ENCODE results near the gene C12orf43.

C12orf43 gene

GRCh38 chr12:120964298-120964697 lies 52.0 kb downstream of the C12orf43 start:
- no peaks in the 10 kb centered on the region for H3K36me3 ChIP-seq (ENCODE audit: control insufficient read depth, insufficient read depth, low read length)
- no peak overlapping the region for H3K4me3 ChIP-seq (ENCODE audit: insufficient read depth, low read depth, low read length, poor library complexity, severe bottlenecking)
- H3K4me1 ChIP-seq (ENCODE audit: control insufficient read depth, insufficient read depth, low read length, poor library complexity, severe bottlenecking): no peaks in the 10 kb centered on the region
- no peak for DNase-seq
- no peaks in the 10 kb centered on the region for H3K9me3 ChIP-seq (ENCODE audit: control insufficient read depth, low read length)
- H3K27me3 ChIP-seq (replicated peaks; ENCODE audit: control insufficient read depth, insufficient read depth, low read length, poor library complexity, severe bottlenecking): no peaks in the 10 kb centered on the region
- no peak overlapping the region for H3K27ac ChIP-seq (ENCODE audit: insufficient read depth, low read length, poor library complexity, severe bottlenecking)

- no peak overlapping the region for H3K27ac ChIP-seq (ENCODE audit: insufficient read depth, low read length, poor library complexity, severe bottlenecking)
- H3K4me3 ChIP-seq (ENCODE audit: insufficient read depth, low read depth, low read length, poor library complexity, severe bottlenecking): no peak overlapping the region
- no peak for DNase-seq
- H3K36me3 ChIP-seq (ENCODE audit: control insufficient read depth, insufficient read depth, low read length): no peaks in the 10 kb centered on the region
- no peaks in the 10 kb centered on the region for H3K9me3 ChIP-seq (ENCODE audit: control insufficient read depth, low read length)
- H3K4me1 ChIP-seq (ENCODE audit: control insufficient read depth, insufficient read depth, low read length, poor library complexity, severe bottlenecking): no peaks in the 10 kb centered on the region
- no peaks in the 10 kb centered on the region for H3K27me3 ChIP-seq (replicated peaks; ENCODE audit: control insufficient read depth, insufficient read depth, low read length, poor library complexity, severe bottlenecking)
Measured at GRCh38 chr12:120962532-120963020, 53.7 kb downstream of the C12orf43 start.

GRCh38 chr12:120961604-120962531 lies 54.4 kb downstream of the C12orf43 start:
- H3K36me3 ChIP-seq (ENCODE audit: control insufficient read depth, insufficient read depth, low read length): no peaks in the 10 kb centered on the region
- no peak overlapping the region for H3K27ac ChIP-seq (ENCODE audit: insufficient read depth, low read length, poor library complexity, severe bottlenecking)
- no peaks in the 10 kb centered on the region for H3K4me1 ChIP-seq (ENCODE audit: control insufficient read depth, insufficient read depth, low read length, poor library complexity, severe bottlenecking)
- no peak overlapping the region for H3K4me3 ChIP-seq (ENCODE audit: insufficient read depth, low read depth, low read length, poor library complexity, severe bottlenecking)
- no peak for DNase-seq
- no peaks in the 10 kb centered on the region for H3K9me3 ChIP-seq (ENCODE audit: control insufficient read depth, low read length)
- no peaks in the 10 kb centered on the region for H3K27me3 ChIP-seq (replicated peaks; ENCODE audit: control insufficient read depth, insufficient read depth, low read length, poor library complexity, severe bottlenecking)

GRCh38 chr12:120960657-120961056 lies 55.6 kb downstream of the C12orf43 start:
- no peak overlapping the region for H3K4me3 ChIP-seq (ENCODE audit: insufficient read depth, low read depth, low read length, poor library complexity, severe bottlenecking)
- no peaks in the 10 kb centered on the region for H3K9me3 ChIP-seq (ENCODE audit: control insufficient read depth, low read length)
- no peak for DNase-seq
- H3K27me3 ChIP-seq (replicated peaks; ENCODE audit: control insufficient read depth, insufficient read depth, low read length, poor library complexity, severe bottlenecking): no peaks in the 10 kb centered on the region
- no peaks in the 10 kb centered on the region for H3K4me1 ChIP-seq (ENCODE audit: control insufficient read depth, insufficient read depth, low read length, poor library complexity, severe bottlenecking)
- no peak overlapping the region for H3K27ac ChIP-seq (ENCODE audit: insufficient read depth, low read length, poor library complexity, severe bottlenecking)
- no peaks in the 10 kb centered on the region for H3K36me3 ChIP-seq (ENCODE audit: control insufficient read depth, insufficient read depth, low read length)

GRCh38 chr12:120959111-120959878 lies 57.0 kb downstream of the C12orf43 start:
- H3K4me1 ChIP-seq (ENCODE audit: control insufficient read depth, insufficient read depth, low read length, poor library complexity, severe bottlenecking): no peaks in the 10 kb centered on the region

GRCh38 chr12:120956579-120957300 lies 59.5 kb downstream of the C12orf43 start:
- H3K27ac ChIP-seq (ENCODE audit: insufficient read depth, low read length, poor library complexity, severe bottlenecking): no peak overlapping the region
- H3K4me3 ChIP-seq (ENCODE audit: insufficient read depth, low read depth, low read length, poor library complexity, severe bottlenecking): no peak overlapping the region
- no peak for DNase-seq
- H3K4me1 ChIP-seq (ENCODE audit: control insufficient read depth, insufficient read depth, low read length, poor library complexity, severe bottlenecking): no peaks in the 10 kb centered on the region
- no peaks in the 10 kb centered on the region for H3K36me3 ChIP-seq (ENCODE audit: control insufficient read depth, insufficient read depth, low read length)
- no peaks in the 10 kb centered on the region for H3K27me3 ChIP-seq (replicated peaks; ENCODE audit: control insufficient read depth, insufficient read depth, low read length, poor library complexity, severe bottlenecking)
- no peaks in the 10 kb centered on the region for H3K9me3 ChIP-seq (ENCODE audit: control insufficient read depth, low read length)

More at GRCh38 chr12:120959111-120959878, 57.0 kb downstream of the C12orf43 start:
- Histone ChIP-seq H3K4me3 (ENCODE audit: insufficient read depth, low read depth, low read length, poor library complexity, severe bottlenecking) (no peak overlapping the region), H3K27me3 (replicated peaks; ENCODE audit: control insufficient read depth, insufficient read depth, low read length, poor library complexity, severe bottlenecking) (no peaks in the 10 kb centered on the region), H3K36me3 (ENCODE audit: control insufficient read depth, insufficient read depth, low read length) (no peaks in the 10 kb centered on the region), H3K9me3 (ENCODE audit: control insufficient read depth, low read length) (no peaks in the 10 kb centered on the region), H3K27ac (ENCODE audit: insufficient read depth, low read length, poor library complexity, severe bottlenecking) (no peak overlapping the region)
- no peak for DNase-seq

- Histone ChIP-seq H3K27ac (ENCODE audit: insufficient read depth, low read length, poor library complexity, severe bottlenecking) (no peak overlapping the region), H3K4me1 (ENCODE audit: control insufficient read depth, insufficient read depth, low read length, poor library complexity, severe bottlenecking) (no peaks in the 10 kb centered on the region), H3K9me3 (ENCODE audit: control insufficient read depth, low read length) (no peaks in the 10 kb centered on the region), H3K4me3 (ENCODE audit: insufficient read depth, low read depth, low read length, poor library complexity, severe bottlenecking) (no peak overlapping the region), H3K36me3 (ENCODE audit: control insufficient read depth, insufficient read depth, low read length) (no peaks in the 10 kb centered on the region), H3K27me3 (replicated peaks; ENCODE audit: control insufficient read depth, insufficient read depth, low read length, poor library complexity, severe bottlenecking) (no peaks in the 10 kb centered on the region)
- DNase-seq: no peak
Measured at GRCh38 chr12:120955232-120955631, 61.1 kb downstream of the C12orf43 start.

- Histone ChIP-seq H3K4me1 (ENCODE audit: control insufficient read depth, insufficient read depth, low read length, poor library complexity, severe bottlenecking) (no peaks in the 10 kb centered on the region), H3K27me3 (replicated peaks; ENCODE audit: control insufficient read depth, insufficient read depth, low read length, poor library complexity, severe bottlenecking) (no peaks in the 10 kb centered on the region), H3K4me3 (ENCODE audit: insufficient read depth, low read depth, low read length, poor library complexity, severe bottlenecking) (no peak overlapping the region), H3K27ac (ENCODE audit: insufficient read depth, low read length, poor library complexity, severe bottlenecking) (no peak overlapping the region), H3K36me3 (ENCODE audit: control insufficient read depth, insufficient read depth, low read length) (no peaks in the 10 kb centered on the region), H3K9me3 (ENCODE audit: control insufficient read depth, low read length) (no peaks in the 10 kb centered on the region)
- no peak for DNase-seq
Measured at GRCh38 chr12:120950807-120951206, 65.5 kb downstream of the C12orf43 start.

Measured in effector memory CD4-positive, alpha-beta T cell (primary cell).